Panc1 (cell line): ENCODE measurements around the gene SAMD1. TPM values are rescaled to one million over a fixed set of nuclear protein-coding genes. Genes with fewer than 3 reads are reported as not detected.

Source experiments
- ATAC-seq: fragments of 200-7000 bp; cut with Tn5 transposase; 2 replicates; pipeline ENCODE4 v1.9.1; 2020; ENCODE audit warnings: mild to moderate bottlenecking, moderate library complexity
- BruUV-seq: library from RNA; stranded (reverse); fragments of 400-500 nt; replicated peaks from 2 replicates; lab custom pipeline; 2021; lab: Mats Ljungman, UMichigan
- CTCF ChIA-PET: fragments of 300-600 bp; sonication (Branson Sonifier 250); formaldehyde crosslinking; loops from one replicate; lab custom pipeline; 2022; ENCODE audit warnings: antibody characterized with exemption; lab: Charles Lee
- POLR2A ChIA-PET: fragments of 300-600 bp; sonication (Branson Sonifier 250); formaldehyde crosslinking; loops from one replicate; lab custom pipeline; 2022; ENCODE audit warnings: antibody characterized with exemption; lab: Charles Lee
- DNase-seq: peaks from one replicate; pipeline ENCODE4 v3.0.0-alpha.2; 2010; ENCODE audit warnings: low read depth, low spot score
- H3K27ac ChIP-seq: 2 replicates; pipeline ENCODE4 v1.5.1; 2011; ENCODE audit warnings: mild to moderate bottlenecking, low read length, inconsistent platforms
- H3K27me3 ChIP-seq: fragments of 200-500 bp; sonication (Bioruptor generic); 2 replicates; pipeline ENCODE4 v1.6.0; 2014; ENCODE audit warnings: low read length, inconsistent platforms; ENCODE audit not compliant: control insufficient read depth, insufficient read depth
- H3K36me3 ChIP-seq: fragments of 200-500 bp; sonication (Bioruptor generic); 2 replicates; pipeline ENCODE4 v1.5.1; 2014; ENCODE audit warnings: inconsistent platforms, mild to moderate bottlenecking, low read length, moderate library complexity; ENCODE audit not compliant: control insufficient read depth, insufficient read depth
- H3K4me1 ChIP-seq: 2 replicates; pipeline ENCODE4 v1.5.1; 2011; ENCODE audit warnings: inconsistent platforms, mild to moderate bottlenecking, low read length, moderate library complexity; ENCODE audit not compliant: control insufficient read depth, insufficient read depth
- H3K4me3 ChIP-seq, 2 experiments: 2 replicates each; pipeline ENCODE4 v1.5.1; 2011 to 2012; ENCODE audit warnings: low read depth in 2 of 2, low read length in 2 of 2, mild to moderate bottlenecking in 2 of 2, inconsistent platforms in 1 of 2, moderate library complexity in 1 of 2
- H3K9me3 ChIP-seq: fragments of 200-500 bp; sonication (Bioruptor generic); 2 replicates; pipeline ENCODE4 v1.5.1; 2014; ENCODE audit warnings: low read depth, mild to moderate bottlenecking, inconsistent platforms, low read length, moderate library complexity; ENCODE audit not compliant: control insufficient read depth, insufficient read depth
- CTCF ChIP-seq: fragments of 450-650 bp; IDR thresholded peaks from 2 replicates; pipeline ENCODE4 v1.5.1; 2017; ENCODE audit warnings: mild to moderate bottlenecking
- POLR2AphosphoS5 ChIP-seq: IDR thresholded peaks from 2 replicates; pipeline ENCODE4 v1.6.1; 2012; ENCODE audit warnings: mild to moderate bottlenecking, low read depth, low read length, moderate library complexity
- REST ChIP-seq, 2 experiments: IDR thresholded peaks; 2 replicates each; pipeline ENCODE4 v1.6.1; 2011 to 2012; ENCODE audit warnings: low read depth in 2 of 2, control low read depth in 1 of 2, low read length in 1 of 2, mild to moderate bottlenecking in 1 of 2, moderate library complexity in 1 of 2; ENCODE audit not compliant: insufficient read depth in 1 of 2
- SIN3A ChIP-seq: IDR thresholded peaks from 2 replicates; pipeline ENCODE4 v1.6.1; 2012; ENCODE audit warnings: low read depth, mild to moderate bottlenecking, low read length, moderate library complexity, borderline replicate concordance; ENCODE audit not compliant: insufficient read depth
- TCF7L2 ChIP-seq: IDR thresholded peaks from 2 replicates; pipeline ENCODE4 v1.6.1; 2011; ENCODE audit warnings: mild to moderate bottlenecking, low read depth, low read length, inconsistent platforms
- in situ Hi-C: cut with HindIII; loops from 2 replicates; pipeline ENCODE4 v1.10.0; 2016; ENCODE audit warnings: low sequenced_read_pairs, low pct_unique_long_range_greater_than_20kb
- intact Hi-C: fragments of 100-400 bp; cut with micrococcal nuclease; formaldehyde crosslinking; loops from one replicate; pipeline ENCODE4 v1.10.0; 2022; ENCODE audit not compliant: unreplicated experiment
- total RNA-seq: library from RNA; stranded (reverse); gene quantifications from one replicate; pipeline ENCODE4 v1.2.1, GENCODE V29; 2021; ENCODE audit not compliant: unreplicated experiment

The SAMD1 gene
- total RNA-seq, 1 experiment from 2014 or later = 82.0 TPM

GRCh38 chr19:14053032-14053431, 37.5 kb downstream of the SAMD1 start:
- DNase-seq (no peak), ATAC-seq (no peak)
- TF ChIP-seq TCF7L2 (no peak), CTCF (no peak), REST (IDR thresholded peaks at IDR 0.05; ENCODE audit: insufficient read depth in 1 of 2, low read depth in 2 of 2, low read length in 1 of 2) (no peak), POLR2AphosphoS5 (no peak), SIN3A (no peak)
- H3K9me3 ChIP-seq = no peaks in the 10 kb centered on the region
- H3K4me3 ChIP-seq = no peak overlapping the region
- no peaks in the 10 kb centered on the region for H3K27me3 ChIP-seq
- peaks cover 1% of the 10 kb centered on the region; the same call in 1 of the 2 replicates for H3K4me1 ChIP-seq
- intact Hi-C loops (no loop called here), in situ Hi-C loops (no loop called here)
- BruUV-seq = no TSS peak
- ChIA-PET CTCF (interaction anchor here (0.6 to 1.0 kb wide), 3 partner anchors 11 to 347 kb away, joined by 3 to 6 read pairs (median 3); no protein-coding TSS in a partner anchor), POLR2A (no interaction called here)
- H3K27ac ChIP-seq = no peak overlapping the region
- H3K36me3 ChIP-seq = no peaks in the 10 kb centered on the region

- no peak for ATAC-seq
- intact Hi-C loops (no loop called here), in situ Hi-C loops (no loop called here)
- POLR2A ChIA-PET = no interaction called here
- no peaks in the 10 kb centered on the region for H3K9me3 ChIP-seq
- BruUV-seq = TSS peak; percentile 95
- no peaks in the 10 kb centered on the region for H3K27me3 ChIP-seq
- TF ChIP-seq REST (IDR thresholded peaks at IDR 0.05; ENCODE audit: insufficient read depth in 1 of 2, low read depth in 2 of 2, low read length in 1 of 2) = no peak
- TF ChIP-seq TCF7L2 = no peak
- TF ChIP-seq CTCF = no peak
- TF ChIP-seq POLR2AphosphoS5 = no peak
- no peak for TF ChIP-seq SIN3A
- H3K4me1 ChIP-seq = no peaks in the 10 kb centered on the region
- no peaks in the 10 kb centered on the region for H3K36me3 ChIP-seq
- H3K27ac ChIP-seq = no peak overlapping the region
- CTCF ChIA-PET = interaction anchor here (0.6 to 1.0 kb wide), 3 partner anchors 11 to 348 kb away, joined by 3 to 6 read pairs (median 3); no protein-coding TSS in a partner anchor
- no peak overlapping the region for H3K4me3 ChIP-seq
- no peak for DNase-seq
These were observed 38.1 kb downstream of the SAMD1 start for GRCh38 chr19:14052470-14052869.
